Neural cell (in vitro differentiated cells): ENCODE data around the gene LIPC. TPM values are rescaled to one million over a fixed set of nuclear protein-coding genes. Genes with fewer than 3 reads are reported as not detected.

ENCODE experiments used
- H2AFZ ChIP-seq: fragments of 200-600, 300-800 bp; sonication (generic), shearing (Covaris generic); 2 replicates; pipeline ENCODE4 v1.6.0; 2014; ENCODE audit warnings: low read depth, mild to moderate bottlenecking, antibody characterized with exemption, low read length, moderate library complexity
- H3F3A ChIP-seq: fragments of 200-600 bp; shearing (Covaris generic); 2 replicates; pipeline ENCODE4 v1.6.1; 2016; ENCODE audit warnings: mild to moderate bottlenecking, moderate library complexity, mixed read lengths, antibody characterized with exemption, low read length; ENCODE audit not compliant: insufficient read depth, poor library complexity, severe bottlenecking
- H3K27ac ChIP-seq: fragments of 200-600, 300-800 bp; sonication (generic), shearing (Covaris generic); 2 replicates; pipeline ENCODE4 v1.5.1; 2014; ENCODE audit warnings: mild to moderate bottlenecking, low read length, moderate library complexity
- H3K27me3 ChIP-seq: fragments of 300-800, 200-600 bp; sonication (generic), shearing (Covaris generic); 2 replicates; pipeline ENCODE4 v1.6.0; 2014; ENCODE audit warnings: mild to moderate bottlenecking, low read depth, low read length, moderate library complexity; ENCODE audit not compliant: insufficient read depth
- H3K36me3 ChIP-seq: fragments of 300-800, 200-600 bp; sonication (generic), shearing (Covaris generic); 2 replicates; pipeline ENCODE4 v1.5.1; 2014; ENCODE audit warnings: mild to moderate bottlenecking, antibody characterized with exemption, low read length, moderate library complexity; ENCODE audit not compliant: insufficient read depth
- H3K4me2 ChIP-seq: fragments of 300-800, 200-600 bp; sonication (generic), shearing (Covaris generic); 2 replicates; pipeline ENCODE4 v1.6.0; 2014; ENCODE audit warnings: mild to moderate bottlenecking, low read length
- H3K4me3 ChIP-seq: fragments of 300-800, 200-600 bp; sonication (generic), shearing (Covaris generic); 2 replicates; pipeline ENCODE4 v1.5.1; 2014; ENCODE audit warnings: mild to moderate bottlenecking, low read length, moderate library complexity
- H3K79me2 ChIP-seq: fragments of 200-600 bp; shearing (Covaris generic); replicated peaks from 2 replicates; pipeline ENCODE4 v1.6.0; 2014; ENCODE audit warnings: mild to moderate bottlenecking, low read length, moderate library complexity; ENCODE audit not compliant: insufficient read depth
- H3K9ac ChIP-seq: fragments of 300-800, 200-600 bp; sonication (generic), shearing (Covaris generic); 2 replicates; pipeline ENCODE4 v1.6.1; 2016; ENCODE audit warnings: mild to moderate bottlenecking, low read length, mixed read lengths
- H3K9me2 ChIP-seq: fragments of 200-600 bp; shearing (Covaris generic); 2 replicates; pipeline ENCODE4 v1.6.1; 2016; ENCODE audit warnings: mild to moderate bottlenecking, low read length, mixed read lengths; ENCODE audit not compliant: insufficient read depth
- H3K9me3 ChIP-seq: fragments of 200-600, 300-800 bp; sonication (generic), shearing (Covaris generic); 2 replicates; pipeline ENCODE4 v1.6.1; 2016; ENCODE audit warnings: mild to moderate bottlenecking, mixed run types, low read length, moderate library complexity, mixed read lengths
- H4K20me1 ChIP-seq: fragments of 200-600 bp; shearing (Covaris generic); 2 replicates; pipeline ENCODE4 v1.6.1; 2016; ENCODE audit warnings: mild to moderate bottlenecking, mixed run types; ENCODE audit not compliant: insufficient read depth
- CTCF ChIP-seq: fragments of 450-650 bp; IDR thresholded peaks from 2 replicates; pipeline ENCODE4 v1.5.1; 2014; ENCODE audit warnings: antibody characterized with exemption, mild to moderate bottlenecking, moderate library complexity; ENCODE audit not compliant: poor library complexity, severe bottlenecking
- EP300 ChIP-seq: fragments of 450-650 bp; conservative IDR thresholded peaks from 2 replicates; pipeline ENCODE4 v1.6.1; 2014; ENCODE audit warnings: antibody characterized with exemption, mild to moderate bottlenecking, moderate library complexity; ENCODE audit not compliant: poor library complexity, severe bottlenecking
- EZH2 ChIP-seq: fragments of 200-600, 300-800 bp; shearing (Covaris generic), sonication (generic); IDR thresholded peaks from 2 replicates; pipeline ENCODE4 v1.6.1; 2014; ENCODE audit warnings: antibody characterized with exemption, low read length, borderline replicate concordance, mild to moderate bottlenecking; ENCODE audit not compliant: insufficient read depth, poor library complexity, severe bottlenecking
- MXI1 ChIP-seq: fragments of 450-650 bp; conservative IDR thresholded peaks from 2 replicates; pipeline ENCODE4 v1.6.1; 2014; ENCODE audit warnings: antibody characterized with exemption, mild to moderate bottlenecking; ENCODE audit not compliant: poor library complexity, severe bottlenecking
- POLR2AphosphoS5 ChIP-seq: IDR thresholded peaks from 2 replicates; pipeline ENCODE4 v1.6.1; 2012
- RAD21 ChIP-seq: fragments of 450-650 bp; conservative IDR thresholded peaks from 2 replicates; pipeline ENCODE4 v1.6.1; 2014; ENCODE audit warnings: antibody characterized with exemption, mild to moderate bottlenecking, moderate library complexity
- REST ChIP-seq: IDR thresholded peaks from 2 replicates; pipeline ENCODE4 v1.6.1; 2012; ENCODE audit warnings: borderline replicate concordance
- SMC3 ChIP-seq: fragments of 450-650 bp; conservative IDR thresholded peaks from 2 replicates; pipeline ENCODE4 v1.6.1; 2014; ENCODE audit warnings: antibody characterized with exemption, mild to moderate bottlenecking, moderate library complexity; ENCODE audit not compliant: poor library complexity
- TAF1 ChIP-seq: IDR thresholded peaks from 2 replicates; pipeline ENCODE4 v1.6.1; 2012; ENCODE audit warnings: low read depth
- polyA plus RNA-seq: library from polyadenylated mRNA; depleted of rRNA; stranded (reverse); fragments of >200 nt; gene quantifications from 2 replicates; pipeline ENCODE4 v1.2.3, GENCODE V29; 2014

Gene LIPC
- polyA plus RNA-seq, 1 donor from 2014 or later: not detected

GRCh38 chr15:58462973-58463663, 31.3 kb downstream of the LIPC start:
- TF ChIP-seq REST (no peak), EZH2 (no peak), CTCF (no peak), MXI1 (no peak), EP300 (no peak), RAD21 (no peak), SMC3 (no peak), POLR2AphosphoS5 (no peak), TAF1 (no peak)
- no peak overlapping the region for H3K4me2 ChIP-seq
- no peak overlapping the region for H3K27ac ChIP-seq
- H3K27me3 ChIP-seq: no peaks in the 10 kb centered on the region
- no peaks in the 10 kb centered on the region for H3F3A ChIP-seq
- no peaks in the 10 kb centered on the region for H3K79me2 ChIP-seq
- H3K36me3 ChIP-seq: no peaks in the 10 kb centered on the region
- no peaks in the 10 kb centered on the region for H3K9me2 ChIP-seq
- H4K20me1 ChIP-seq: no peaks in the 10 kb centered on the region
- no peaks in the 10 kb centered on the region for H3K9me3 ChIP-seq
- H3K9ac ChIP-seq: no peak overlapping the region
- H2AFZ ChIP-seq: no peak overlapping the region
- H3K4me3 ChIP-seq: no peak overlapping the region

GRCh38 chr15:58463815-58464650, 32.2 kb downstream of the LIPC start:
- no peak overlapping the region for H2AFZ ChIP-seq
- no peaks in the 10 kb centered on the region for H3K9me2 ChIP-seq
- no peaks in the 10 kb centered on the region for H3K9me3 ChIP-seq
- H3K27me3 ChIP-seq: no peaks in the 10 kb centered on the region
- no peak overlapping the region for H3K27ac ChIP-seq
- no peak overlapping the region for H3K9ac ChIP-seq
- H3K36me3 ChIP-seq: no peaks in the 10 kb centered on the region
- no peak overlapping the region for H3K4me2 ChIP-seq
- TF ChIP-seq EP300 (no peak), EZH2 (no peak), REST (no peak), RAD21 (no peak), SMC3 (no peak), MXI1 (no peak), CTCF (no peak), POLR2AphosphoS5 (no peak), TAF1 (no peak)
- H3K4me3 ChIP-seq: no peak overlapping the region
- H3K79me2 ChIP-seq: no peaks in the 10 kb centered on the region
- H4K20me1 ChIP-seq: no peaks in the 10 kb centered on the region
- H3F3A ChIP-seq: no peaks in the 10 kb centered on the region
